H1 (cell line): ENCODE measurements around the gene RIN3. TPM values are rescaled to one million over a fixed set of nuclear protein-coding genes. Genes with fewer than 3 reads are reported as not detected.

ENCODE experiments used
- CTCF ChIA-PET: fragments of 300-600 bp; sonication (Branson Sonifier 250); formaldehyde crosslinking; loops from one replicate; lab custom pipeline; 2021; ENCODE audit not compliant: partially characterized antibody; lab: Charles Lee
- POLR2A ChIA-PET: fragments of 300-600 bp; sonication (Branson Sonifier 250); formaldehyde crosslinking; loops from one replicate; lab custom pipeline; 2021; ENCODE audit warnings: inconsistent platforms; ENCODE audit not compliant: partially characterized antibody; lab: Charles Lee
- DNase-seq, 2 experiments: peaks; one replicate each; pipeline versions ENCODE4 v3.0.0 to v3.0.0-alpha.2; 2010 to 2022; ENCODE audit warnings: low spot score in 2 of 2, low read depth in 1 of 2, mixed read lengths in 1 of 2
- FAIRE-seq: peaks from 2 replicates; lab custom pipeline; 2011; peaks lifted over from hg19 to GRCh38; lab: Jason Lieb, UNC
- H2AFZ ChIP-seq: 2 replicates; pipeline ENCODE4 v1.8.1; 2012; ENCODE audit warnings: low read length, inconsistent platforms
- H2AK5ac ChIP-seq: 2 replicates; pipeline ENCODE4 v1.6.1; 2013; ENCODE audit warnings: low read depth, low read length
- H2BK120ac ChIP-seq: replicated peaks from 2 replicates; pipeline ENCODE3; 2013; ENCODE audit warnings: low read depth, low read length, inconsistent platforms
- H2BK12ac ChIP-seq: 2 replicates; pipeline ENCODE4 v1.6.1; 2013; ENCODE audit warnings: low read depth, low read length
- H2BK15ac ChIP-seq: 2 replicates; pipeline ENCODE4 v1.6.1; 2013; ENCODE audit warnings: low read length
- H2BK20ac ChIP-seq: 2 replicates; pipeline ENCODE4 v1.6.1; 2013; ENCODE audit warnings: low read length
- H2BK5ac ChIP-seq: 2 replicates; pipeline ENCODE4 v1.6.1; 2013; ENCODE audit warnings: low read depth, low read length
- H3K14ac ChIP-seq: 2 replicates; pipeline ENCODE4 v1.6.1; 2013; ENCODE audit warnings: inconsistent platforms; ENCODE audit not compliant: insufficient read length
- H3K18ac ChIP-seq: 2 replicates; pipeline ENCODE4 v1.6.1; 2013; ENCODE audit warnings: low read length; ENCODE audit errors: extremely low read depth
- H3K23ac ChIP-seq: 2 replicates; pipeline ENCODE4 v1.6.1; 2013; ENCODE audit warnings: inconsistent platforms; ENCODE audit not compliant: insufficient read length
- H3K23me2 ChIP-seq: 2 replicates; pipeline ENCODE4 v1.6.1; 2013; ENCODE audit warnings: low read depth, low read length
- H3K27ac ChIP-seq: 2 replicates; pipeline ENCODE4 v1.6.1; 2011; ENCODE audit warnings: low read depth, low read length, inconsistent platforms
- H3K27me3 ChIP-seq, 4 experiments: replicated peaks in 1 of 4; 1 replicate in 1 of 4; 2 replicates in 3 of 4; pipeline versions ENCODE4 v1.6.1 to v1.8.1; 2011 to 2013; ENCODE audit warnings: low read length in 3 of 4, mild to moderate bottlenecking in 3 of 4, inconsistent platforms in 2 of 4, mixed read lengths in 2 of 4, moderate library complexity in 1 of 4; ENCODE audit not compliant: control insufficient read depth in 3 of 4, insufficient read depth in 3 of 4; ENCODE audit errors: extremely low read depth in 1 of 4
- H3K36me3 ChIP-seq, 4 experiments: 2 replicates each; pipeline versions ENCODE4 v1.6.1 to v1.8.1; 2011 to 2013; ENCODE audit warnings: mild to moderate bottlenecking in 4 of 4, low read length in 3 of 4, moderate library complexity in 2 of 4, control low read depth in 1 of 4, inconsistent platforms in 1 of 4; ENCODE audit not compliant: insufficient read depth in 4 of 4, control insufficient read depth in 2 of 4
- H3K4ac ChIP-seq: replicated peaks from 2 replicates; pipeline ENCODE3; 2013; ENCODE audit warnings: low read length, low read depth, mixed read lengths, inconsistent platforms; ENCODE audit not compliant: insufficient read length
- H3K4me1 ChIP-seq, 4 experiments: replicated peaks in 1 of 4; 1 replicate in 1 of 4; 2 replicates in 3 of 4; pipeline versions ENCODE4 v1.6.1 to v1.8.1; 2011 to 2013; ENCODE audit warnings: low read length in 3 of 4, inconsistent platforms in 2 of 4, mixed read lengths in 1 of 4; ENCODE audit not compliant: insufficient read depth in 4 of 4, control insufficient read depth in 3 of 4
- H3K4me2 ChIP-seq, 2 experiments: 2 replicates each; pipeline versions ENCODE4 v1.6.1 to v1.8.1; 2011 to 2013; ENCODE audit warnings: low read depth in 2 of 2, low read length in 2 of 2, control low read depth in 1 of 2, inconsistent platforms in 1 of 2, mild to moderate bottlenecking in 1 of 2; ENCODE audit not compliant: insufficient read depth in 1 of 2
- H3K4me3 ChIP-seq, 4 experiments: fragments of 200-600, 300-600 bp in 1 of 4; sonication (generic), shearing (Covaris generic), sonication (Bioruptor Twin) in 1 of 4; 2 replicates each; pipeline versions ENCODE4 v1.5.1 to v1.8.1; 2011 to 2016; ENCODE audit warnings: low read length in 4 of 4, low read depth in 3 of 4, control low read depth in 2 of 4, inconsistent platforms in 2 of 4, mild to moderate bottlenecking in 2 of 4, mixed read lengths in 1 of 4, moderate library complexity in 1 of 4; ENCODE audit not compliant: insufficient read depth in 2 of 4; ENCODE audit errors: extremely low read depth in 1 of 4
- H3K56ac ChIP-seq: replicated peaks from 2 replicates; pipeline ENCODE3; 2013; ENCODE audit warnings: low read depth, mild to moderate bottlenecking, mixed read lengths, low read length, inconsistent platforms; ENCODE audit not compliant: insufficient read length
- H3K79me1 ChIP-seq: 2 replicates; pipeline ENCODE4 v1.6.1; 2013; ENCODE audit warnings: low read depth, low read length, control low read depth
- H3K79me2 ChIP-seq, 2 experiments: 2 replicates each; pipeline versions ENCODE4 v1.6.1 to v1.8.1; 2012 to 2013; ENCODE audit warnings: low read length in 2 of 2, mild to moderate bottlenecking in 2 of 2, inconsistent platforms in 1 of 2; ENCODE audit not compliant: insufficient read depth in 2 of 2, control insufficient read depth in 1 of 2
- H3K9ac ChIP-seq, 4 experiments: replicated peaks in 1 of 4; 1 replicate in 1 of 4; 2 replicates in 3 of 4; pipeline versions ENCODE4 v1.6.1 to v1.8.1; 2011 to 2013; ENCODE audit warnings: low read depth in 3 of 4, low read length in 3 of 4, control low read depth in 2 of 4, mild to moderate bottlenecking in 2 of 4, moderate library complexity in 2 of 4, inconsistent platforms in 1 of 4; ENCODE audit errors: extremely low read depth in 1 of 4
- H3K9me3 ChIP-seq, 2 experiments: 2 replicates each; pipeline versions ENCODE4 v1.6.1 to v1.8.1; 2012 to 2013; ENCODE audit warnings: mild to moderate bottlenecking in 2 of 2, moderate library complexity in 2 of 2, control low read depth in 1 of 2, inconsistent platforms in 1 of 2, low read depth in 1 of 2, low read length in 1 of 2, mixed read lengths in 1 of 2; ENCODE audit not compliant: insufficient read depth in 2 of 2
- H4K20me1 ChIP-seq, 2 experiments: replicated peaks in 1 of 2; 2 replicates each; pipeline versions ENCODE3 to v1.8.1; 2011 to 2013; ENCODE audit warnings: inconsistent platforms in 2 of 2, low read length in 2 of 2, mild to moderate bottlenecking in 1 of 2; ENCODE audit not compliant: insufficient read depth in 2 of 2, control insufficient read depth in 1 of 2
- H4K5ac ChIP-seq: 2 replicates; pipeline ENCODE4 v1.6.1; 2013; ENCODE audit warnings: low read length, low read depth, mixed read lengths, inconsistent platforms; ENCODE audit not compliant: insufficient read length
- H4K8ac ChIP-seq: 2 replicates; pipeline ENCODE4 v1.8.0; 2013; ENCODE audit warnings: mild to moderate bottlenecking, moderate library complexity, low read length, inconsistent platforms; ENCODE audit not compliant: insufficient read depth; ENCODE audit errors: extremely low read depth
- H4K91ac ChIP-seq: replicated peaks from 2 replicates; pipeline ENCODE3; 2013; ENCODE audit warnings: low read length, mixed read lengths, inconsistent platforms; ENCODE audit not compliant: insufficient read length
- ATF2 ChIP-seq: IDR thresholded peaks from 2 replicates; pipeline ENCODE4 v1.6.1; 2012; ENCODE audit warnings: low read length, inconsistent platforms
- ATF3 ChIP-seq: IDR thresholded peaks from 2 replicates; pipeline ENCODE4 v1.6.1; 2011; ENCODE audit warnings: low read depth, mild to moderate bottlenecking, low read length; ENCODE audit not compliant: insufficient read depth
- EP300 ChIP-seq, 2 experiments: IDR thresholded peaks; 1 replicate in 1 of 2; 2 replicates in 1 of 2; pipeline ENCODE4 v1.6.1; 2011 to 2012; ENCODE audit warnings: low read depth in 2 of 2, low read length in 2 of 2, mild to moderate bottlenecking in 2 of 2, borderline replicate concordance in 1 of 2, inconsistent platforms in 1 of 2, moderate library complexity in 1 of 2
- HDAC6 ChIP-seq: IDR thresholded peaks from one replicate; pipeline ENCODE4 v1.7.1; 2012; ENCODE audit warnings: low read depth, mild to moderate bottlenecking, inconsistent platforms, low read length, moderate library complexity
- PHF8 ChIP-seq: fragments of 200-600 bp; sonication (generic); conservative IDR thresholded peaks from 2 replicates; pipeline ENCODE4 v1.7.1; 2012; ENCODE audit warnings: low read depth, mild to moderate bottlenecking, inconsistent platforms, low read length, moderate library complexity
- TCF12 ChIP-seq: IDR thresholded peaks from 2 replicates; pipeline ENCODE4 v1.6.1; 2011; ENCODE audit warnings: low read depth, mild to moderate bottlenecking, low read length
- YY1 ChIP-seq: IDR thresholded peaks from 2 replicates; pipeline ENCODE4 v1.6.1; 2011; ENCODE audit warnings: low read depth, mild to moderate bottlenecking, low read length
- ZNF274 ChIP-seq: IDR thresholded peaks from 2 replicates; pipeline ENCODE4 v1.7.0; 2012; ENCODE audit warnings: low read length, borderline replicate concordance; ENCODE audit errors: extremely low read depth
- WGBS, 2 experiments: shearing (Covaris generic) in 1 of 2; methylation state at CpG; one replicate each; pipeline versions ENCODE4 v1.1.6 to v1.1.7; 2013 to 2015; ENCODE audit warnings: low lambda C conversion rate in 2 of 2, mixed read lengths in 2 of 2, inconsistent platforms in 1 of 2, low coverage in 1 of 2, missing lambda C conversion rate in 1 of 2; ENCODE audit not compliant: insufficient replicate concordance in 2 of 2, insufficient coverage in 1 of 2, insufficient read length in 1 of 2; ENCODE audit errors: extremely low coverage in 1 of 2, missing lambda C conversion rate in 1 of 2; 5-methylcytosine and 5-hydroxymethylcytosine counted together
- polyA plus RNA-seq, 7 experiments: library from polyadenylated mRNA; depleted of rRNA in 3 of 7; stranded (reverse) in 5 of 7; unstranded in 2 of 7; fragments of >200 nt in 5 of 7; fragments of 200-250 nt in 2 of 7; gene quantifications; 1 replicate in 5 of 7; 2 replicates in 1 of 7; 4 replicates in 1 of 7; pipeline versions ENCODE4 v1.2.1 to v1.2.3, GENCODE V29; 2011 to 2013; ENCODE audit warnings: missing spikeins in 2 of 7, mixed read lengths in 2 of 7
- total RNA-seq: library from RNA; stranded (reverse); fragmentation: NEBNext Ultra II Directional; extraction: Animal tissue kit (Norgen Biotek cat#: 25700); gene quantifications from 2 replicates; pipeline ENCODE4 v1.2.1, GENCODE V29; 2021

Gene RIN3
- total and polyA plus RNA-seq, 2 of the 8 experiments (the other 6 are each of a cell fraction or from before 2014, with no cell fraction given) = 0.59 to 1.5 TPM

- Histone ChIP-seq H2BK20ac (no peak overlapping the region), H3K9ac (no peak overlapping the region), H2BK12ac (no peak overlapping the region), H2BK5ac (no peak overlapping the region), H3K27ac (no peak overlapping the region), H3K18ac (no peak overlapping the region), H3K4me2 (no peak overlapping the region), H3K27me3 (no peaks in the 10 kb centered on the region), H4K5ac (no peak overlapping the region), H4K20me1 (no peaks in the 10 kb centered on the region), H3K23ac (no peak overlapping the region), H3K4me3 (no peak overlapping the region), H2BK15ac (no peak overlapping the region), H4K91ac (no peak overlapping the region), H3K4ac (no peak overlapping the region), H3K23me2 (no peaks in the 10 kb centered on the region; the same call in 1 of the 2 replicates), H3K9me3 (peaks cover 2 to 4% of the 10 kb centered on the region in 2 experiments; a peak in 2 of 4 replicates), H2AFZ (no peak overlapping the region), H3K36me3 (no peaks in the 10 kb centered on the region), H3K14ac (no peak overlapping the region), H3K56ac (no peak overlapping the region), H2BK120ac (no peak overlapping the region), H4K8ac (no peak overlapping the region), H3K79me1 (0 out of 2 replicates have a peak, but pooled peaks cover 2% of the 10 kb centered on the region), H3K79me2 (no peaks in the 10 kb centered on the region), H3K4me1 (no peaks in the 10 kb centered on the region), H2AK5ac (no peak overlapping the region)
- CTCF ChIA-PET = interaction anchor here (0.7 to 6.5 kb wide), 6 partner anchors 9 to 94 kb away, joined by 3 to 39 read pairs (median 6); no protein-coding TSS in a partner anchor
- DNase-seq (no peak), FAIRE-seq (no peak)
- 89% methylated on average over 7 of the region's 7 CpGs; no CpG with 5 or more reads in 1 of the 2 experiments for WGBS, 2 experiments
- POLR2A ChIA-PET = interaction anchor here (1.2 kb wide), 1 partner anchor 13 kb away, joined by 3 read pairs; no protein-coding TSS in a partner anchor
- no peak for TF ChIP-seq ATF2
- TF ChIP-seq ATF3 = no peak
- no peak for TF ChIP-seq EP300 (IDR thresholded peaks at IDR 0.05; ENCODE audit: borderline replicate concordance in 1 of 2, low read depth in 2 of 2, low read length in 2 of 2)
- TF ChIP-seq PHF8 = no peak
- no peak for TF ChIP-seq HDAC6
- TF ChIP-seq TCF12 = no peak
- no peak for TF ChIP-seq ZNF274
- no peak for TF ChIP-seq YY1
These were observed 73.5 kb downstream of the RIN3 start for GRCh38 chr14:92586963-92587699.
